Measurements from ENCODE around the gene MAB21L4.
"Not testable (repeated sequence)": the region's sequence is repeated elsewhere in the genome, so short reads cannot be mapped to it uniquely, and the experiment has no call there.

Gene MAB21L4

DNA sequence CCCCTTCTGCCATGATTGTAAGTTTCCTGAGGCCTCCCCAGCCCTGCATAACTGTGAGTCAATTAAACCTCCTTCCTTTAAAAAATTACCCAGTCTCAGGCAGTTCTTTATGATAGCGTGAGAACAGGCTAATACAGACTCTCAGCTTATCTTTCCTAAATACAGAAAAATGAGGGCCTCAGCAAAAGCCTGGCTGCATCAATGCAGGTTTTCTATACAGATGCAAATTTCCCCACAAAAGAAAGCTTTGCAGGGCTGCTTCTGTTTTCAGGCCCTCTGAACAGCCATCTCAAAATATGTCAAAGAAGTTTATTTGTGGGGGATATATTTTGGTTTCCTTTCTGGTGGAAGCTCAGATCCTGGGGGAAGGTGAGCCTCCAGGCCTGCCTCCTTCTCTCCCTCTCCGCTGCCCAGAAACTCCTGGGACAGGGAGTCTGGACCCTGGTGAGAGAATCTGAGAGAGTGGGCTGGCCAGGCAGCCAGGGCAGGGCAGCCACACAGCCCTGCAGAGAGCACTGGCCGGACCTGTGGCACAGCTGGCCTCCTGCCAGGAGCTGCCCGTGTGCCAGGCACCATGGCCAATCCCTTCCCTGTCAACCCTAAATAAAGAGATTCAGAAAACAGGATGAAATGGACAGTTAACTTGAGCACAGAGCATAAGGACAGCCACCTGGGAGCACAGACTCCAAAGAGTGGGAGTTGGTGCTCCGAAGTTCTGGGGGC lies 48.9 kb downstream of the MAB21L4 start:
- H3K27ac ChIP-seq, result no peak overlapping the region
- TF ChIP-seq, protein P1, sequence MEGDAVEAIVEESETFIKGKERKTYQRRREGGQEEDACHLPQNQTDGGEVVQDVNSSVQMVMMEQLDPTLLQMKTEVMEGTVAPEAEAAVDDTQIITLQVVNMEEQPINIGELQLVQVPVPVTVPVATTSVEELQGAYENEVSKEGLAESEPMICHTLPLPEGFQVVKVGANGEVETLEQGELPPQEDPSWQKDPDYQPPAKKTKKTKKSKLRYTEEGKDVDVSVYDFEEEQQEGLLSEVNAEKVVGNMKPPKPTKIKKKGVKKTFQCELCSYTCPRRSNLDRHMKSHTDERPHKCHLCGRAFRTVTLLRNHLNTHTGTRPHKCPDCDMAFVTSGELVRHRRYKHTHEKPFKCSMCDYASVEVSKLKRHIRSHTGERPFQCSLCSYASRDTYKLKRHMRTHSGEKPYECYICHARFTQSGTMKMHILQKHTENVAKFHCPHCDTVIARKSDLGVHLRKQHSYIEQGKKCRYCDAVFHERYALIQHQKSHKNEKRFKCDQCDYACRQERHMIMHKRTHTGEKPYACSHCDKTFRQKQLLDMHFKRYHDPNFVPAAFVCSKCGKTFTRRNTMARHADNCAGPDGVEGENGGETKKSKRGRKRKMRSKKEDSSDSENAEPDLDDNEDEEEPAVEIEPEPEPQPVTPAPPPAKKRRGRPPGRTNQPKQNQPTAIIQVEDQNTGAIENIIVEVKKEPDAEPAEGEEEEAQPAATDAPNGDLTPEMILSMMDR (conservative IDR thresholded peaks at IDR 0.05), result no peak
- no peak for TF ChIP-seq ZFX (IDR thresholded peaks at IDR 0.05)

DNA sequence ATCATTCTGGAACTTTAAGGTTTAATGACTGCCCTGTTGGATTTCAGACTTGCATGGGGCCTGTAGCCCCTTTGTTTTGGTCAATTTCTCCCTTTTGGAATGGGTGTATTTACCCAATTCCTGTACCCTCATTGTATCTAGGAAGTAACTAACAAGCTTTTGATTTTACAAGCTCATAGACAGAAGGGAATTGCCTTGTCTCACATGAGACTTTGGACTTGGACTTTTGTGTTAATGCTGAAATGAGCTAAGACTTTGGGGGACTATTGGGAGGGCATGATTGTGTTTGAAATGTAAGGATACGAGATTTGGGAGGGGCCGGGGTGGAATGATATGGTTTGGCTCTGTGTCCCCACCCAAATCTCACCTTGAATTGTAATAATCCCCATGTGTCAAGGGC lies 49.6 kb downstream of the MAB21L4 start:
- H3K27ac ChIP-seq, result not testable (repeated sequence)

DNA sequence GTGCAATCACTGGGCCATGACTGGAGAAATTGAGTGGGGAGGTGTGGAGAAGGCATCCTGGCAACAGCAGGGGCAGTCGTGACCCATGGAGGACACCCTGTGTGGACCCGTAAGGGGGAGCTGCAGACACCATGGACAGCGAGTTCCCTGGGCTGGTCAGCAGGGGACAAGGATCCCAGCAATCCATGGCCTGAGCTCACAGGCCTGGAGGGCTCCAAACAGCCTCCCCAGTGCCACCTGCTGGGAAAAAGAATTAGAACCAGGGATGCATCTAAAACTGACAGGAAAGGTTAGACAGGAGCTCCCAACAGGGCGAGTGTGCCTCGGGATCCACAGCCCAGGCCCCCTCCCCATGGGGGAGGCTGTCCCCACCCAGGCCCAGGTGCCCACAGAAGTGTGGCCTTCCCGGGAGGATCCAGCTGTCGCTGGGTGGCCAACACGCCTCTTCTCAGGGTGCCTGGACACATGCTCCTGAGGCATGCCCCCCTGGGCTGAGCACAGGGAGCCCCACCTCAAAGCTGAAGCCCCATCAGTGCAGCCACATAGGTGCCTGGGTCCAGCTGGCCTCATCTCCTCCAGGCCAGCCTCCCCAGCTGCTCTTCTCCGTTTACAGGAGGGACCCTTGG lies 55.4 kb downstream of the MAB21L4 start:
- no peak for TF ChIP-seq ZFX (IDR thresholded peaks at IDR 0.05)
- TF ChIP-seq, protein P1 (conservative IDR thresholded peaks at IDR 0.05), result peak; percentile 79
- no peak overlapping the region for H3K27ac ChIP-seq

- H3K27ac ChIP-seq, result no peak overlapping the region
- no peak for TF ChIP-seq ZFX (IDR thresholded peaks at IDR 0.05)
- TF ChIP-seq, protein P1 (conservative IDR thresholded peaks at IDR 0.05), result no peak
Measured at GRCh38 chr2:240839152-240840143, 56.5 kb downstream of the MAB21L4 start.

- H3K27ac ChIP-seq, result no peak overlapping the region
- TF ChIP-seq, protein P1 (conservative IDR thresholded peaks at IDR 0.05), result no peak
- no peak for TF ChIP-seq ZFX (IDR thresholded peaks at IDR 0.05)
Measured at GRCh38 chr2:240837621-240838020, 58.3 kb downstream of the MAB21L4 start.

- TF ChIP-seq, protein P1 (conservative IDR thresholded peaks at IDR 0.05), result no peak
- TF ChIP-seq ZFX (IDR thresholded peaks at IDR 0.05), result no peak
- no peak overlapping the region for H3K27ac ChIP-seq
Measured at GRCh38 chr2:240836781-240837467, 59.0 kb downstream of the MAB21L4 start.

All from C4-2B (cell line).